T47D (cell line): ENCODE results near the gene ETV7.
"Not testable (repeated sequence)": the region's sequence is repeated elsewhere in the genome, so short reads cannot be mapped to it uniquely, and the experiment has no call there.

ENCODE experiments used
- DNase-seq, 2 experiments: peaks; one replicate each; pipeline versions ENCODE4 v3.0.0 to v3.0.0-alpha.2; 2011 to 2012; ENCODE audit warnings: low read depth in 1 of 2, low spot score in 1 of 2
- JUND ChIP-seq: IDR thresholded peaks from 2 replicates; pipeline ENCODE4 v1.6.1; 2012; ENCODE audit warnings: low read depth
- in situ Hi-C: cut with HindIII; loops from 2 replicates; pipeline ENCODE4 v1.10.0; 2016; ENCODE audit warnings: low sequenced_read_pairs, low pct_unique_long_range_greater_than_20kb

Gene ETV7

GRCh38 chr6:36413489-36414480 is 26.3 kb upstream of the ETV7 start:
- in situ Hi-C loops, result no loop called here
- no peak for TF ChIP-seq JUND
- no peak for DNase-seq

DNA sequence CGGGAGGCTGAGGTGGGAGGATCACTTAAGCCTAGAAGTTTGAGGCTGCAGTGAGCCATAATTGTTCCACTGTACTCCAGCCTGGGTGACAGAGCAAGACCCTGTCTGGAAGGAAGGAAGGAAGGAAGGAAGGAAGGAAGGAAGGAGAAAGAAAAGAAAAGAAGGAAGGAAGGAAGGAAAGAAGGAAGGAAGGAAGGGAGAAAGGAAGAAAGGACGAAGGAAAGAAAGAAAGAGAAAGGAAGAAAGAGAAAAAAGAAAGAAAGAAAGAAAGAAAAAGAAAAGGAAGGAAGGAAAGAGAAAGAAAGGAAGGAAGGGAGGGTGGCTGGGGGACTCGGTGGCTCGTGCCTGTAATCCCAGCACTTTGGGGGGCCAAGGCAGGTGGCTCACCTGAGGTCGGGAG is 22.2 kb upstream of the ETV7 start:
- DNase-seq, in situ Hi-C loops: not testable (repeated sequence)

- in situ Hi-C loops, result no loop called here
- TF ChIP-seq JUND, result no peak
- DNase-seq, result no peak
Observed at GRCh38 chr6:36404164-36404563, 16.7 kb upstream of the ETV7 start.

GRCh38 chr6:36402481-36402880 is 15.0 kb upstream of the ETV7 start:
- DNase-seq, result no peak
- in situ Hi-C loops, result no loop called here
- TF ChIP-seq JUND, result no peak

- in situ Hi-C loops, result no loop called here
- TF ChIP-seq JUND, result no peak
- DNase-seq, result no peak
Observed at GRCh38 chr6:36399970-36400369, 12.5 kb upstream of the ETV7 start.

DNA sequence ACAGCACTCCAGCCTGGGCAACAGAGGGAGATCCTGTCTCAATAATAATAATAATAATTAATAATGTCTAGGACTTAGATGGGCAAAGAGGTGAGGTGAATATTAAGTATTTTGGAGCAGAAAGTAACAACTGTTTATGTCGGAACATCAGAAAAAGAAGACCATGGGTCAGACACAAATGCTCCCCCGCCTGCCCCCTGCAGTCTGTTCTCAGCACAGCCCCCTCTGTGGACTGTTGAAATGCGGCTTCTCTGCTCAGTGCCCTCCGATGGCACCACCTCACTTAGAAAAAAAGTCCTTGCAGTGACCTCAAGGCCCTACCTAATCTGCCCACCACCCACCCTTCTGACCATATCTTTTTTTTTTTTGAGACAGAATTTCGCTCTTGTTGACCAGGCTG is 5.2 kb upstream of the ETV7 start:
- no peak for TF ChIP-seq JUND
- DNase-seq, result no peak
- in situ Hi-C loops, result no loop called here

DNA sequence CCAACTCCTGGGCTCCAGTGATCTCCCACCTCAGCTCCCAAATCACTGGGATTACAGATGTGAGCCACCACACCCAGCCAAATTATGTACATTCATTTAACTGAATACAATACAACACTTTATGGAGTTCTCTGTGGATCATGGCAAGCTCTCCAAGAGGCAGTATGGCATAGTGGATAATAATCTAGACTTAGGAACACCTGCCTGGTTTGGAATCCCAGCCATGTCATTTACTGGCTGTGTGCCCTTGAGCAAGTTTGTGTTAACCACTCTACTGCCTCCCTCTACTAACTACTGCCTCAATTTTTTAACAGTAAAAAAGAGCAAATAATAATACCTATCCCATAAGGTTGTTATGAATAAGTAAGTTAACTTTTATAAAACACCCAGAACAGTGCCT is 1.9 kb upstream of the ETV7 start:
- in situ Hi-C loops, result no loop called here
- peak; percentile 51 to 77 for DNase-seq
- no peak for TF ChIP-seq JUND

DNA sequence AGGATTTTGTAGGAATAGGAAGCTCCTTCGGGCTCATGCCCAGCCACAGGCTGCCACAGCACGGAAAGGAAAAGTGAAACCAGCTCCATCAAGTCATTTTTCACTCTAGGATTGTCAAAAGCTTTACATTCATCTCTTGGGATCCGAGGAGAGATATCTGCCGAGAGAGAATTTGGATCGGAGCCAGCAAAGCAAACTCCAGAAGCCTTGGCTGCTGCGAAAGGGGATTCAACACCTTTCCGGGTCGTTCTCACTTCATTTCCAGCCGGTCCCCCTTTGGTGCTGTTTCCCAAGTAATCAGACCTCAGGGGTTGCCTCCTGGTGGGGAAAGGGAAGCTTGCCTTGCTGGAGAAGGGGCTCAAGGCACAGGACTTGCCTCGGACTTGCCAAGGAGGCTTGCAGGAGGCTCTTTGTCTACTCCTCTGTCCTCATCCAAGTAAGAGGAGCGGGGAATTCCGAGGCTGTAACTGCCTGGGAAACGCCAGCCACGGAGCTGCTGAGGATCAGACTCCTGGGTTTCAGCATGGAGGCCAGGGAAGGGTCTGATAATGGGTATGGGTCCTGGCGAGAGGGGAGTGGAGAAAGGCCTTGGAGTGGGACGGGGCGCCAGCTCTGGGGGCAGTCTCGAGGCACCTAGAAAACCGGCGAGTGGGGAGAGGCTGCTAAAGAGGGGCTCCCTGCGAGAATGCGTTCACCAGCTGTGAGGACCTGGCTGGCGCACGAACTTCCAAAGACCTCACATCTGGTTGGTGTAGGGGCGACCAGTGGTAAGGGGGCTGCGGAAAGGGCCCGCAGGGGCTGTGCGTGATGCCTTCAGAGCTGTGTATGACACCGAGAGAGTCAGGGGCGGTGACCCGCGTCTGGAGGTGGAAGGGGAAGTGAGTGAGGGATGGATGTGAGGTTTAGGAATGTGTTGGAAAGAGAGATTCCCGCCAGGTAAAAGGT is 702 bp downstream of the ETV7 start:
- no peak for TF ChIP-seq JUND
- peak; percentile 62 to 65 for DNase-seq
- in situ Hi-C loops, result no loop called here

GRCh38 chr6:36384095-36384494 is 3.4 kb downstream of the ETV7 start:
- DNase-seq, result no peak
- in situ Hi-C loops, result no loop called here
- TF ChIP-seq JUND, result no peak

DNA sequence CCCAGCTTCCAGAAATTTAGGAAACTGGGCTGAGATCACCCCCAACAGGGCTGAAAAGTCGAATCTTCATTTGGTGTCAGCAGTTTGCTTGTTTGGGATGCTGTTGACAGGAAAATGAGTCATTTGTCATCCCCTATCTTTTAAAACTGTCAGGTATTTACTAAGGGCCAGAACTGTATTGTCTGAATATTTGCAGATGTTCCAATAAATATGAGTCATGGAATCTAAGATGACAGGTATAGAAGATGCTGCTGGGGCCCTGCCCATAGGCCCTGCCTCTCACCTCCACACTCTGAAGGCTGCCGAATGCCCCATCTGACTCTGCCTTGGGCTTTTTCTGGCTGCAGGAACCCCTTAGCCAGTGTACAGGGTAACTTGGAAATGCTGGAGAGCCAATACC is 3.9 kb downstream of the ETV7 start:
- in situ Hi-C loops, result no loop called here
- DNase-seq, result no peak
- no peak for TF ChIP-seq JUND

- in situ Hi-C loops, result no loop called here
- no peak for TF ChIP-seq JUND
- DNase-seq, result no peak
Observed at GRCh38 chr6:36382976-36383375, 4.5 kb downstream of the ETV7 start.

DNA sequence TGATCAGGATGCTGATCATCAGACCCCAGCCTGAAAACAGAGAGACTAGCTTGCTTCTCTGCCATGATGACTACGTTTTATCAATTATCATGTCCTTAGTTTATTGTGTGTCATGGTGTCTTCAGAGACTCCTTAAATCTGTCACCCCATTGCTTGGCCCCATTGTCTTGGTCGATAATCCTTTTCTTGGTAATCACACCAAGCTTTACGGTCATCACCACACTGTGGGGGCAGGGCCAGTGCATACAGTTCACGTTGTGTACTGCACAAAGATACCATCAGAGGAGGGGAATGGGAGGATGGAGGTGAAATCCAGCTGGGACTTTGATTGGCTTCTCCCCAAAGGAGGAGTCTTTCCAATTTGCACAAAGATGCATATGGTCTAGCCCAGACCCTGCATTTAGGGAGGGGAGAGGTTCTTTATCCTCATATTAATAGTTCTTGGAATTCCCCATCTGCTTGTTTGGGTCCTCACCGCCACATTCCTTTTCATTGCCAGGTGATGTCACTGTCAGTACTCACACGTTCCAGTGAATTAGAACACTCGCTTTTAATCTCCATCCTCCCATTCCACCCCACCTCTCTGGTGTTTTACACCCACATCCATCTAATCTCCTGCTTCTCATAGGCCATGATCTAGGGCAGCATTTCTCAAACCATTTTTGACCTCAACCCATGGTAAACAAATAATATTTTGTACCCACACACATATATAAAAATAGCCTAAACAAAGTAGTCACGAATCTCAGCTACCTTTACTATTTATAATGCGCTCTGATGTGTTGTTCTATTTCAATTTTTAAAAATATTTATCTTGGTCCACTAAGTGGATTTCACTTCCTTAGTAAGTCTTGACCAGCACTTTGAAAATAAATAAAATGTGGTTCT is 5.7 kb downstream of the ETV7 start:
- in situ Hi-C loops, result no loop called here
- no peak for DNase-seq
- TF ChIP-seq JUND, result no peak
